Measurements from ENCODE around the gene HNRNPA2B1.
A peak's percentile ranks its signal among the peaks of the same experiment; 100 is the strongest.
"Not testable (repeated sequence)": the region's sequence is repeated elsewhere in the genome, so short reads cannot be mapped to it uniquely, and the experiment has no call there.

HNRNPA2B1 gene

GRCh38 chr7:26188206-26188956 is 12.2 kb downstream of the HNRNPA2B1 start:
- no peak for DNase-seq (ENCODE audit: low read depth in 2 of 2)
- H3K4me3 ChIP-seq (replicated peaks in 1 of 2; ENCODE audit: low read depth in 2 of 2, low read length in 2 of 2): no peak overlapping the region
- TF ChIP-seq CTCF (IDR thresholded peaks at IDR 0.05; ENCODE audit: low read depth, low read length): no peak

- H3K4me3 ChIP-seq (replicated peaks in 1 of 2; ENCODE audit: low read depth in 2 of 2, low read length in 2 of 2): no peak overlapping the region
- no peak for TF ChIP-seq CTCF (IDR thresholded peaks at IDR 0.05; ENCODE audit: low read depth, low read length)
- DNase-seq (ENCODE audit: low read depth in 2 of 2): no peak
Measured at GRCh38 chr7:26187380-26188205, 13.0 kb downstream of the HNRNPA2B1 start.

GRCh38 chr7:26186364-26187311 is 13.9 kb downstream of the HNRNPA2B1 start:
- H3K4me3 ChIP-seq (replicated peaks in 1 of 2; ENCODE audit: low read depth in 2 of 2, low read length in 2 of 2): no peak overlapping the region
- no peak for TF ChIP-seq CTCF (IDR thresholded peaks at IDR 0.05; ENCODE audit: low read depth, low read length)
- DNase-seq (ENCODE audit: low read depth in 2 of 2): peak in 1 of 2 donors; percentile 39

- no peak for TF ChIP-seq CTCF (IDR thresholded peaks at IDR 0.05; ENCODE audit: low read depth, low read length)
- DNase-seq (ENCODE audit: low read depth in 2 of 2): no peak
Measured at GRCh38 chr7:26185844-26186180, 14.7 kb downstream of the HNRNPA2B1 start.

GRCh38 chr7:26185131-26185843 is 15.3 kb downstream of the HNRNPA2B1 start:
- H3K4me3 ChIP-seq (replicated peaks in 1 of 2; ENCODE audit: low read depth in 2 of 2, low read length in 2 of 2): no peak overlapping the region
- no peak for TF ChIP-seq CTCF (IDR thresholded peaks at IDR 0.05; ENCODE audit: low read depth, low read length)
- no peak for DNase-seq (ENCODE audit: low read depth in 2 of 2)

More at GRCh38 chr7:26185844-26186180, 14.7 kb downstream of the HNRNPA2B1 start:
- no peak overlapping the region for H3K4me3 ChIP-seq (replicated peaks in 1 of 2; ENCODE audit: low read depth in 2 of 2, low read length in 2 of 2)

GRCh38 chr7:26184281-26185101 is 16.1 kb downstream of the HNRNPA2B1 start:
- DNase-seq (ENCODE audit: low read depth in 2 of 2); H3K4me3 ChIP-seq (replicated peaks in 1 of 2; ENCODE audit: low read depth in 2 of 2, low read length in 2 of 2): not testable (repeated sequence)

Measured in cardiac fibroblast (primary cell).